C4-2B (cell line): ENCODE results near the gene MYBPHL.

Experiments used
- H3K27ac ChIP-seq: fragments of 450-650 bp; 2 replicates; pipeline ENCODE4 v1.5.1; 2017
- CTCF ChIP-seq: fragments of 450-650 bp; conservative IDR thresholded peaks from 2 replicates; pipeline ENCODE4 v1.5.1; 2017; ENCODE audit warnings: mild to moderate bottlenecking
- ZFX ChIP-seq: fragments of 450-650 bp; IDR thresholded peaks from 2 replicates; pipeline ENCODE4 v1.6.1; 2017

Gene MYBPHL

GRCh38 chr1:109271458-109271857 lies 35.4 kb downstream of the MYBPHL start:
- TF ChIP-seq ZFX (no peak), CTCF (no peak)
- no peak overlapping the region for H3K27ac ChIP-seq

GRCh38 chr1:109270623-109271317 lies 36.0 kb downstream of the MYBPHL start:
- H3K27ac ChIP-seq, result no peak overlapping the region
- TF ChIP-seq ZFX (no peak), CTCF (no peak)

GRCh38 chr1:109269981-109270622 lies 36.7 kb downstream of the MYBPHL start:
- TF ChIP-seq ZFX (no peak), CTCF (no peak)
- H3K27ac ChIP-seq, result no peak overlapping the region

- no peak overlapping the region for H3K27ac ChIP-seq
- no peak for TF ChIP-seq CTCF
- no peak for TF ChIP-seq ZFX
Measured at GRCh38 chr1:109269212-109269980, 37.4 kb downstream of the MYBPHL start.

- TF ChIP-seq ZFX (no peak), CTCF (no peak)
- no peak overlapping the region for H3K27ac ChIP-seq
Measured at GRCh38 chr1:109268431-109269211, 38.2 kb downstream of the MYBPHL start.

GRCh38 chr1:109267743-109268300 lies 39.0 kb downstream of the MYBPHL start:
- TF ChIP-seq ZFX, result no peak
- TF ChIP-seq CTCF, result no peak
- H3K27ac ChIP-seq, result no peak overlapping the region
